Endodermal cell (in vitro differentiated cells): Measurements from ENCODE around the gene YBX1. TPM values are rescaled to one million over a fixed set of nuclear protein-coding genes. Genes with fewer than 3 reads are reported as not detected.

ENCODE experiments used
- DNase-seq: peaks from one replicate; pipeline ENCODE4 v3.0.0-alpha.2; 2017
- H3K27ac ChIP-seq: 2 replicates; pipeline ENCODE4 v1.5.1; 2013; ENCODE audit warnings: mild to moderate bottlenecking, low read depth, low read length, moderate library complexity
- H3K27me3 ChIP-seq: 2 replicates; pipeline ENCODE4 v1.6.1; 2013; ENCODE audit warnings: mild to moderate bottlenecking, low read length, moderate library complexity; ENCODE audit not compliant: insufficient read depth, control insufficient read depth, poor library complexity, severe bottlenecking
- H3K36me3 ChIP-seq: 2 replicates; pipeline ENCODE4 v1.7.0; 2013; ENCODE audit warnings: mild to moderate bottlenecking, low read length, moderate library complexity; ENCODE audit not compliant: control insufficient read depth, insufficient read depth
- H3K4me1 ChIP-seq: one replicate; pipeline ENCODE4 v1.7.0; 2013; ENCODE audit warnings: low read length; ENCODE audit not compliant: control insufficient read depth, insufficient read depth
- H3K4me3 ChIP-seq: 2 replicates; pipeline ENCODE4 v1.5.1; 2013; ENCODE audit warnings: mild to moderate bottlenecking, low read length, moderate library complexity
- H3K9ac ChIP-seq: 2 replicates; pipeline ENCODE4 v1.6.1; 2013; ENCODE audit warnings: mild to moderate bottlenecking, low read length, moderate library complexity; ENCODE audit not compliant: poor library complexity, severe bottlenecking; ENCODE audit errors: extremely low read depth
- H3K9me3 ChIP-seq: 2 replicates; pipeline ENCODE4 v1.6.1; 2013; ENCODE audit warnings: mild to moderate bottlenecking, low read length, moderate library complexity; ENCODE audit not compliant: control insufficient read depth
- H3K27ac Mint-ChIP-seq: 2 replicates; pipeline ENCODE4 v1.8.0; 2020; ENCODE audit warnings: mixed read lengths
- H3K27me3 Mint-ChIP-seq: 2 replicates; pipeline ENCODE4 v1.8.0; 2021; ENCODE audit warnings: mild to moderate bottlenecking, mixed read lengths; ENCODE audit not compliant: insufficient read depth
- H3K36me3 Mint-ChIP-seq: 2 replicates; pipeline ENCODE4 v1.8.0; 2020; ENCODE audit warnings: low read depth, mixed read lengths
- H3K4me1 Mint-ChIP-seq: 2 replicates; pipeline ENCODE4 v1.8.0; 2020; ENCODE audit warnings: mixed read lengths
- H3K4me3 Mint-ChIP-seq: 2 replicates; pipeline ENCODE4 v1.8.0; 2020; ENCODE audit warnings: mild to moderate bottlenecking, moderate library complexity, mixed read lengths
- H3K9me3 Mint-ChIP-seq: 2 replicates; pipeline ENCODE4 v1.8.0; 2020; ENCODE audit warnings: mild to moderate bottlenecking, mixed read lengths
- WGBS, 2 experiments: methylation state at CpG; one replicate each; pipeline versions ENCODE4 v1.1.5 to v1.1.7; 2013; ENCODE audit warnings: missing lambda C conversion rate in 2 of 2, mixed read lengths in 1 of 2; ENCODE audit not compliant: insufficient coverage in 1 of 2, insufficient read length in 1 of 2; 5-methylcytosine and 5-hydroxymethylcytosine counted together
- total RNA-seq, 2 donors: library from RNA; stranded (reverse); fragmentation: NEBNext Ultra II Directional in 1 of 2; extraction: Animal tissue kit (Norgen Biotek cat#: 25700) in 1 of 2; gene quantifications; 2 replicates in 1 of 2; 3 replicates in 1 of 2; pipeline ENCODE4 v1.2.1, GENCODE V29; 2021
- TF ChIP-seq, protein P1 (sequence below): fragments of 200-600 bp; sonication (generic); conservative IDR thresholded peaks from 2 replicates; pipeline ENCODE4 v1.5.0; 2021; ENCODE audit warnings: antibody characterized with exemption, mild to moderate bottlenecking

Gene YBX1
- total RNA-seq, 2 donors from 2014 or later = 655 to 668 TPM

DNA sequence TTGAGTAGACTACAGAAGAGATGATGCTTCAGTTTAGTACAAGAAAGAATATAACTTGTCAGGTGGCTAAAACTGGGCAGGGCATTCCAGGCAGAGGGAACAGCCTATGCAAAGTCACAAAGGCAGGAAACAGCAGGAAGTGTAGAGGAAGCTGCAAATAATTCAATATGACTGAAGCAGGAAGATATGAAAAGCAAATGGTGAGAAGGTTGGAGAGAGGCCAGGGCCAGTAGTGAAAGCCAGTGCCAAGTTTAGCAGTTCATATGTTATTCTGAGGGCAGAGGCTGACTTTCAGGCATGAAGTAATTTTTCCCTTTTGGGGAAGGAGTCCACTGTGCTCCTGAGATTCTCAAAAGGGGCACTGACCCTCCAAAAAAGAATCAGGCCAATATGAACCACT lies 8.0 kb upstream of the YBX1 start:
- Mint-ChIP-seq H3K9me3 (no peaks in the 10 kb centered on the region), H3K36me3 (peaks cover 42% of the 10 kb centered on the region), H3K4me1 (peaks cover 8% of the 10 kb centered on the region), H3K27ac (no peak overlapping the region), H3K27me3 (no peaks in the 10 kb centered on the region), H3K4me3 (no peak overlapping the region)
- no peak for DNase-seq
- TF ChIP-seq, protein P1, sequence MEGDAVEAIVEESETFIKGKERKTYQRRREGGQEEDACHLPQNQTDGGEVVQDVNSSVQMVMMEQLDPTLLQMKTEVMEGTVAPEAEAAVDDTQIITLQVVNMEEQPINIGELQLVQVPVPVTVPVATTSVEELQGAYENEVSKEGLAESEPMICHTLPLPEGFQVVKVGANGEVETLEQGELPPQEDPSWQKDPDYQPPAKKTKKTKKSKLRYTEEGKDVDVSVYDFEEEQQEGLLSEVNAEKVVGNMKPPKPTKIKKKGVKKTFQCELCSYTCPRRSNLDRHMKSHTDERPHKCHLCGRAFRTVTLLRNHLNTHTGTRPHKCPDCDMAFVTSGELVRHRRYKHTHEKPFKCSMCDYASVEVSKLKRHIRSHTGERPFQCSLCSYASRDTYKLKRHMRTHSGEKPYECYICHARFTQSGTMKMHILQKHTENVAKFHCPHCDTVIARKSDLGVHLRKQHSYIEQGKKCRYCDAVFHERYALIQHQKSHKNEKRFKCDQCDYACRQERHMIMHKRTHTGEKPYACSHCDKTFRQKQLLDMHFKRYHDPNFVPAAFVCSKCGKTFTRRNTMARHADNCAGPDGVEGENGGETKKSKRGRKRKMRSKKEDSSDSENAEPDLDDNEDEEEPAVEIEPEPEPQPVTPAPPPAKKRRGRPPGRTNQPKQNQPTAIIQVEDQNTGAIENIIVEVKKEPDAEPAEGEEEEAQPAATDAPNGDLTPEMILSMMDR = no peak
- Histone ChIP-seq H3K9me3 (no peaks in the 10 kb centered on the region), H3K4me1 (no peaks in the 10 kb centered on the region), H3K9ac (no peak overlapping the region), H3K4me3 (no peak overlapping the region), H3K27ac (no peak overlapping the region), H3K27me3 (no peaks in the 10 kb centered on the region), H3K36me3 (peaks cover 51% of the 10 kb centered on the region)

DNA sequence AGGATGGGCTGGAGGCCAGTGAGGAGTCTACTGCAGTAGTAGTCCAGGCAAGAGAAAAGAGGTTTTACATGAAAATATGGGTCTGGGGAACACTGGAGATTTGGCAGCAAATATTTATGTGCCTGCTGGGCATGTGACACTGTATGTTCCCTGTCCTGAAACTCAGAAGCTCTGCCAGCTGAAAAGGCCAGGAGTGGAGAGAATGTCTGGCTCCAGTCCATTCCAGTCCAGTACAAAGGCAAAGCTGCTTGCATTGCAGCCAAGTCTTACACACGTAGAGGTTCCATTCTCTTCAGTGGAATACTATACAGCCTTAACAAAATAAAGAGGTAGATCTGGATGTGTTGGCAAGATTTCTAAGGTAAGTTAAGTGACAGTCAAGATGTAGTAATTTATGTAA lies 7.5 kb upstream of the YBX1 start:
- Histone ChIP-seq H3K4me3 (no peak overlapping the region), H3K9me3 (no peaks in the 10 kb centered on the region), H3K27ac (no peak overlapping the region), H3K4me1 (no peaks in the 10 kb centered on the region), H3K27me3 (no peaks in the 10 kb centered on the region), H3K9ac (no peak overlapping the region), H3K36me3 (peaks cover 49% of the 10 kb centered on the region)
- H3K9me3 Mint-ChIP-seq = no peaks in the 10 kb centered on the region
- H3K4me1 Mint-ChIP-seq = peaks cover 8% of the 10 kb centered on the region
- TF ChIP-seq, protein P1 = no peak
- H3K27ac Mint-ChIP-seq = no peak overlapping the region
- 93% methylated on average over 1 of the region's 1 CpG; no CpG with 5 or more reads in 1 of the 2 experiments for WGBS, 2 experiments
- peaks cover 40% of the 10 kb centered on the region for H3K36me3 Mint-ChIP-seq
- no peaks in the 10 kb centered on the region for H3K27me3 Mint-ChIP-seq
- no peak for DNase-seq
- no peak overlapping the region for H3K4me3 Mint-ChIP-seq

DNA sequence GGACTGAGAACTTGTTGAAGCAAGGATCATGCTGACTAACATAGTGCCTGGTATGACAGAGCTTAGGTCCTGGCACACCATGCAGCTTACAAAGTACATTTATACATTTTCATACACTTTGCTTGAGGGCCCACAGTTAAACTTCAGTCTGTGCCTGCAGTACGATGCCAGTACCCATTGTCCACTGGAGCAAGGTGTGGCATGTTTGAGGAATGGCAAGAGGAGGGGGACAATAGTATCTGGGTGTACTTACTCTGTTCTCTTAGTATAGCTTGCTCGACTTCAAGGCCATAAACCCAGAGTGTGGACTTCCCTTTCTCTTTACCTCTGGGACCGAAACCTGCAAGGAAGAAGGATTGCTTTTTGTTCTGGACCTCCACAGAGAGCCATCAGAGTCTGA lies 6.8 kb upstream of the YBX1 start:
- H3K36me3 Mint-ChIP-seq = peaks cover 33% of the 10 kb centered on the region
- Histone ChIP-seq H3K4me1 (no peaks in the 10 kb centered on the region), H3K36me3 (peaks cover 42% of the 10 kb centered on the region), H3K9me3 (no peaks in the 10 kb centered on the region), H3K9ac (no peak overlapping the region), H3K4me3 (no peak overlapping the region), H3K27me3 (no peaks in the 10 kb centered on the region), H3K27ac (no peak overlapping the region)
- no peak for DNase-seq
- no peaks in the 10 kb centered on the region for H3K9me3 Mint-ChIP-seq
- H3K27ac Mint-ChIP-seq = no peak overlapping the region
- peaks cover 8% of the 10 kb centered on the region for H3K4me1 Mint-ChIP-seq
- no peak overlapping the region for H3K4me3 Mint-ChIP-seq
- TF ChIP-seq, protein P1 = no peak
- H3K27me3 Mint-ChIP-seq = no peaks in the 10 kb centered on the region
- 93 to 100% methylated on average over 2 to 3 of the region's 3 CpGs for WGBS, 2 experiments
